Frontal cortex (tissue), 4 donors: Measurements from ENCODE around the gene IGF1R. TPM values are rescaled to one million over a fixed set of nuclear protein-coding genes. Genes with fewer than 3 reads are reported as not detected.

Experiments
- DNase-seq, 2 donors: peaks; one replicate each; pipeline ENCODE4 v3.0.0; 2012; ENCODE audit warnings: low spot score in 2 of 2
- FAIRE-seq: peaks from 2 replicates; lab custom pipeline; 2012; peaks lifted over from hg19 to GRCh38; lab: Jason Lieb, UNC
- total RNA-seq: library from RNA; depleted of rRNA; stranded (reverse); fragments of >200 nt; gene quantifications from one replicate; pipeline ENCODE4 v1.2.3, GENCODE V29; 2014
- donor health status: control.
- donor health status: control.
- donor health status: control.

Gene IGF1R
- total RNA-seq, 1 donor from 2014 or later = 28.1 TPM

DNA sequence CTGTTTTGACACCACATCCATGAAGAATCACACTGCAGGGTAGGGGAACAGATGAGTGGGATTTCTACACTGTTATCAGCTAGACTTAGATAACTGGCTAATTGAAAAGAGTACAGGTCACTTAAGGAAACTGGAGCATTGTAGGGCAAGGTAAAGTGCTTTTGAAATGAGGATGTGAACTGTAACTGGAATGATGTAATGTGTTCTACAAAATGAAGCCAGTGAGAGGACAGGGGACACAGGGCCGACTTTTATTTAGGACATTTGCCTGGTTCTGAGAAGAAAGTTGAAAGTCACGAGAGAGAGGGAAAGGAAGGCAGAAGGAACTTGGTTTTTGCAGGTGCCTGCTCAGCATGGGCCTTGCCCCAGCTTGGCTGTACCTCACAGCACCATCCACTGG, 50.5 kb downstream of the IGF1R start:
- FAIRE-seq = no peak

DNA sequence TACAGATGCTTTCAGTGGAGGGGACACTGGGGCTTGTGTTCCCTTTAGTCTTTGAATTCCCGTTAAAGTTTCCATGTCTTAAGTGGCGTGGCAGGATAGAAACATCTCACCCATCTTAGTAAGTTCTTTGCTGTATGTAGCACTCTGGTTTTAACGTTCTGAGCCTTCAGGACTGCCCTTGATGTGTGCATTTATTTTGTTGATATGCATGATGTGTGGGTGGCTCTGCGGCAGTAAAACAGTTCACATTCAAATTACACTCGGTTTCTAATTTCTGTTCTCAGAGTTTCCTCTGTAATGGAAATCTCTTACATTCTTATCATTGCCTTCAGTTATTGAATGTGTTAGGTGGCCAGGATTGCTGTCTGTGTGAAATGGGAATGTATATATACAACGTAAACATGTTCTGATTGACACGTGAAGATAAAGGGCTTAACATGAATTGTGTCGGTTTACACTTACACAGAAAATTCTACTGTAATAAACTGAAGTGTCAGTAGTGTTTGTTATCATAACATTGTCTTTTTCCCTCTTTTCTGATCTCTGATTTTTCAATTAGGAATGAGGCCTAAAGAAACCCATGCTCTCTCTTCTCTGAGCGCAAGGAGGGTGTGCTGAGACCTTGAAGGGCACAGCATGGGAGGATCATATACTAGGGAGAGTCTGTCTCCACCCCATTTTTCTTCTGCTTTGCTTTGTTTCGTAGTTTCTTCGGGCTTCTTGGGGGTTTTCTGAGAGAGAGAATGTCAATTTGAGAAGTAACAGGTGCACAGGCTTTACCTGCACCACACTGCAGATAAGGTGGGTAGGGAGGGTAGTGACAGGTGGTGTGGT, 51.5 kb downstream of the IGF1R start:
- FAIRE-seq = no peak
- no peak for DNase-seq

More for the DNA sequence above, 50.5 kb downstream of the IGF1R start:
- DNase-seq = no peak

DNA sequence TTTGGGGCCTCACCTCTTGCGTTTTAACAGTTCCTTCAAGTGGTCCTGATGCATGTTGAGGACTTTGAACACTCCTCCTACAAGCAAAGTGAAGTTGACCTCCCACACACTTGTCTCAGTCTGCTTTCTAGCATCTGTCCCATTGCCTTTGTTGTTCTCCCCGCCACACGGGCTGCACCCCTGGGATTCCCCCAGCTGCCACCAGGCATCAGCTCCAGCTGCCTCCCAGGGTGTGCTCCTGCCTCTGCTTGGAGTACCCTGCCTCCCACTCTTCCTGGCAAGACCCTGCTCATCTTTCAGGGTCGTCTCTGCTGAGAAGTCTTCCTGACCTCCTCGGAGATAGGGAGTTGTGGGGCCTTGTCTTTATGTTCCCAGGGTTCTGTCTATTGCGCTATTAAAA, 52.2 kb downstream of the IGF1R start:
- FAIRE-seq (no peak), DNase-seq (no peak)

DNA sequence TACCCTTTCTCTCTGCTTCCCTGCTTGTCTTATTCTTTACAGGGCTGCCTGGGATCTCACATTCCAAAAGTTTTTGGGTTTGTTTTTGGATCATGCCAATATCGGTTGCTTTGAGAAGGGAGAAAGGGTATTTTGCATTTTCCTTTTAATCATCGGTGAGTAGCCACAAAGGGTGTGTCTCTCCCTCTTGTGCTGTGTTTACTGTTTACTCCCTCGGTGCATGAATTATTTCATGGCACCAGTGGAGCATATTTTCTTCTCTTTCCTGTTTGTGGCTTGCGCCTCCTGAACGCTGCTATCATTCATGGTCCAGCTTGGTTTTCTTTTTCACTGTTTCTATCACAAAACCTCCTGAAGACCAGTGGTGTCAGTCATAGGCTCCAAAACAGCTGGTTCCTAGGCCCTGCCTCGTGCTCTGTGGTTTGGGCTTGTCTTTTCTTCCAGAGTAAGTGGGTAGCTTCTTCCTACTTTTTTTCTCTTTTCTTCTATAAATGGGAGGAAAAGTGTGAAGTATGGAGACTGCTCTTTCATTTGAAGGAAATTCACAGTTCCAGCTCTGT, 54.9 kb downstream of the IGF1R start:
- no peak for FAIRE-seq
- DNase-seq = no peak

DNA sequence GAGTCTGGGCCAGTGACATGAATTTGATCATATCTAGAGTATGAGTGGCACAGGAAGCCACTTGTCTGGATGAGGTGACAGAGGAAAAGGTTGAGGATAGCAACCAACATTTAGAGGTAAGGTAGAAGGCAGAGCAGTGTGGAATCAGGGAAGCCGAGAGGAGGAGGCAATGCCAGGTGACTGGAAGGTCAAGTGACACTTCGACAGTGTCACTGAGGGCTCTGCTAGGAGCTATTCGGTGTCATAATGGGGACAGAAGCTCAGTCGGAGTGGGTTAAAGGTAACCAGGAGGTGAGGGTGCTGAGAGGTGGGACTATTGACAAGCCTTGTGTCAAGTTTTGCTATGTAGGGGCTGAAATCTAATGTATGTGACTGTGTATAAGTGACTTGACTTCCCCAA, 56.7 kb downstream of the IGF1R start:
- DNase-seq (no peak), FAIRE-seq (no peak)

DNA sequence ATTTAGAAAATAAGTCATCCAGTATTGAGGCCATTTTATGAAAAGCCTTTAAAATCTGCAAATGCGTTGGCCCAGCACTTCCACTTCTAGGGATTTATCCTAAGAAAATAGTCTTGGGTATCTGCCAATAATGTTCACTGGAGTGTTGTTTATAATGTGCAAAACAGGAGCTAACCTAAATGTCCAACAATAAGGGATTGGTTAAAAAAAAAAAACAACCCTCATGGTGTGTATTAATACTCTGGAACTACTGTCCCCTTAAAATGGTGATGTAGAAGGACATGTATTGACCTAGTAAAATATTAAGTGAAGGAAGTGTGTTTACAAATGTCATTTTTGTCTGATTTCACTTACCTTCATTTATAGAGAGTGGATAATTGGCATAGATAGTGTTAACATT, 58.0 kb downstream of the IGF1R start:
- DNase-seq (no peak), FAIRE-seq (no peak)

DNA sequence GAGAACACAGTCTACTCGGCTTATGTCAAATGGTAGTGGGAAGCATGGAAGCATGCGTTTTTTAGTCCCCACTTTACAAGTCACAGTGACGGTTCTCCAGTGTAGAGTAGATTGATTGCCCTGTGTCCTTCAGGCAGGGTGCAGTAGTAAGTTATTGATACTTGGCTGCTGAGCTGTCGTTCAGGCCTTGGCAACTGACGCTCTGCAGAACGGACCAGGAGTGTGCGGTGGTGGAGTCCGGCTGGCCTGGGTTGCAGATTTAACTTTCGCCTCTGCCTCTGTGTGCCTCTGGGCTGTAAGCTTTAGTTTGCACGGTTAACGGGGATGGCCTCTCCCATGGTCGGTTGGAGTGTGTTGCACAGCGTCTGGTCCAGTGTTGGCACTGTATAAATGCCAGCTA, 58.6 kb downstream of the IGF1R start:
- no peak for FAIRE-seq

DNA sequence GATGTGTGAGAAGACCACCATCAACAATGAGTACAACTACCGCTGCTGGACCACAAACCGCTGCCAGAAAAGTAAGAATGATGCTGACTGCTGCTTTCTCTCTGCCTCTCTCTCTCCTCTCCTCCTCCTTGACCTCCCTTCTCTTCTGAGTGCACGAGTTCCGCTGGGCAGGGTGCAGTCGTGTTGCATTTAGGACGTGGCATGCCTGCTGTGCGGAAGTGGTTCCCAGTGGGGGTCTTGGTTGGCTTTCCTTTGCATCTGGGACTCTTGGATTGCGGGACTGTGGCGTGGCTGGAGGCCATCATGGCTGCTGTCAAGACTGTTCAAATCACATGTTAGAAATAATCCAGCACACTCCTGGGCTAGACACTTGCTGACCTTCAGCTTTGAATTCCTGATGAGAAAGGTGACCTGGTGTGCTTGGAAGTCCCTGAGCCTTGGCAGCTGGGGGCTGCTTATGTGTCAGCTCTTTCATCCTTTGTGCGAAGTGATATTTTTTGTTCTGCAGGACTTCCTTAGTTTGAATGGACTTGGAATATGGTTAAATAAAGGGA, 59.8 kb downstream of the IGF1R start:
- DNase-seq (no peak), FAIRE-seq (no peak)

More for the DNA sequence above, 58.6 kb downstream of the IGF1R start:
- DNase-seq = no peak

DNA sequence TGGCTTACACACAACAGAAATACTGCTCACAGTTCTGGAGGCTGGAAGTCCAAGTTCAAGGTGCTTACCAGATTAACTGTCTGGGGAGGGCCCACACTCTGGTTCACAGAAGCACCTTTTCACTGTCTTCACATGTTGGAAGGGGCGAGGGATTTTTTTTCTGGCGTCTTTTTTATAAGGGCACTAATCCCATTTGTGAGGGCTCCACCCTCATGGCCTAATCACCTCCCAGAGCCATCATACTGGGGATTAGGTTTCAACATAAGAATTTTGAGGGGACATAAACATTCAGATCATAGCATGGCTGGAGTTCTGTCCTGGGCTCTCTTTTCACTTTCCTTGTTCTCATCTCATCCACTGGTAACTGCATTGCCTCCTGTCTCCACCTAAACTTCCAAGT, 63.5 kb downstream of the IGF1R start:
- DNase-seq (no peak), FAIRE-seq (no peak)

DNA sequence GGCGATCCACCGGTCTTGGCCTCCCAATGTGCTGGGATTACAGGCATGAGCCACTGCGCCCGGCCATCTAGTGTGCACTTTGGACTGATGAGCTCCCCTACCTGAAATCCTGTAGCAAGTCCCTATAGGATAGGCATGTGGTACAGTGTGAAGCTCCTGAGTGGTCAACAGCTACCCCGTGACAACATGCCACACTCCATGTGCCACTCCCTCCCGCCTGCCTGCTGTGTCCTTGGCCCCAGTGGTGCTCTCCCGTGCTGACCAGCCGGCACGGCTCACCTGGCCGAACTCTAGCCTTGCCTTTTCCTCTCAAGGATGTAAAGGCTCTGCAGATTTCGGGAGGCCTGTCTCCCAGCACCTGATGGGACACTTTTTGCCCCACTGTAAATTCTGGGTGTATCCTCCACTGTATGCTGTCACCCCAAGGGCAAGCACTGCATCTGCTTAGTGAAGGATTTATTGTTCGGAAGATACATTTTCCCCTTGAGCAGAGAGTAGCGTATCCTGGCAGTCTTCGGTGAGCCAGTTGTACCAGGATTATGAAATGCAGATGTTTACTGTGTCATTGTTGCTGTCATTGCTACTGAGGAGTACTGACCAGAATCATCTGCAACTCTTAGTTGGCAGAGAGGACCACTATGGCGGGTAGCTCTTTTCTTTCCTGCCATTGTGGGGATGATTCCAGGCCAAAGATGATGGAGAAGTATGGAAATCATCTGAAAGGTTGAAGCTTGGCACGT, 64.7 kb downstream of the IGF1R start:
- DNase-seq (no peak), FAIRE-seq (no peak)

DNA sequence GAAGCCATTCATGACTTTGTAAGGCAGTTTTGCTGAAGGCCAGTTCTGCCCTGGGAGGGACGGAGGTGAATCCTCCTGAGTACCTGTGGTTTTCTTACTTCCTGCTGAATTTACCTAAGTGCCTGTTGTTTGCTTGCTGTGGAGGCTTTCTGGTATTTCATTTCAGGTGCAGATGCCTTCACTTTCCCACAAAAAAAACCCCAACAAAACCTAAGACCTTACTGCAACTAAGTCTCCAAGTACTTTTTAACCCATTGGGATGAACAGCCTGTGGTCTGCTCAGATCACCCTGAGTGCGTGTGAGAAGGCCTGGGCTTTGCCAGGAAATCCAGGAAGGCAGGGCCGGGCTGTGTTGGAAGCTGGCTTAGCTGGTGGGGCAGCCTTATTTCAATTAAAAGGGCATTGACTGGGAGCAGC, 65.3 kb downstream of the IGF1R start:
- FAIRE-seq = no peak
- no peak for DNase-seq

DNA sequence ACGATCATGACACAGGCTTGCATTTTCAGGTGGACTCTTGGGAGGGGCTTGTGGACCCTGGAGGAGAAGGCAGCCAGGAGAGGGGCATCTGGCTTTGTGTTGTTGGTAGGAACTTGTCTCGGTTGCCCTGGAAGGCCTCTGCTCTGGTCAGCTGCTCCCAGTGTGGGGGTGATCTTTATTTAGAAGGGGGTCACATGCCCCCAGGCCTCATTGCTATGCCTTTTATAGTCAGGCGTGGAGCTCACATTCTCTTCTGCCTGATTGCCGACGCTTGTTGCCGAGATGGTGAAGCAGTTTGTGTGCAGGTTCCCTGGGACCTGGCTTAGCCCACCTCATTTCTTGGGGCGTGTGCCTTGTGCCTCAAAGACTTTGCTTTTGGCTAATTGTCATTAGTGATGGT, 66.6 kb downstream of the IGF1R start:
- no peak for FAIRE-seq
- no peak for DNase-seq

DNA sequence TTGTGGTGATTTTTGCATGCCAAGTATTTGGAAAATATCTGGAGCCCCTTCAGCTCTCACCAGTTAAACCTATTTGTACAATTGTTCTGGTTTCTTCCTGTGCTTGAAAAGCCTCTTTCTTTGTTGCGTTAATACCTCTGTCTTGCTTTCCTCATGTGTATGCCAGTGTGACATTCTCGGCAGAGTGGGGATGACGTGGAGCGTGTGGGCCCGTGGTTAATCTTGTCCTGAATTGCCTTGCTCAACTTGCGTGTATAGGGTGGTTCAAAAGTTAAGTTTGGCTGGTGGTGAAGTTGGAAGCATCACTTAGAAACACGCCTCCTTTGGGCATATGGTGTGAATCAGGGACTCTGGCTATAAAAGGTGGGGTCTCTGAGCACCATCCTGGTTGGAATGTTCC, 67.1 kb downstream of the IGF1R start:
- DNase-seq (no peak), FAIRE-seq (no peak)

DNA sequence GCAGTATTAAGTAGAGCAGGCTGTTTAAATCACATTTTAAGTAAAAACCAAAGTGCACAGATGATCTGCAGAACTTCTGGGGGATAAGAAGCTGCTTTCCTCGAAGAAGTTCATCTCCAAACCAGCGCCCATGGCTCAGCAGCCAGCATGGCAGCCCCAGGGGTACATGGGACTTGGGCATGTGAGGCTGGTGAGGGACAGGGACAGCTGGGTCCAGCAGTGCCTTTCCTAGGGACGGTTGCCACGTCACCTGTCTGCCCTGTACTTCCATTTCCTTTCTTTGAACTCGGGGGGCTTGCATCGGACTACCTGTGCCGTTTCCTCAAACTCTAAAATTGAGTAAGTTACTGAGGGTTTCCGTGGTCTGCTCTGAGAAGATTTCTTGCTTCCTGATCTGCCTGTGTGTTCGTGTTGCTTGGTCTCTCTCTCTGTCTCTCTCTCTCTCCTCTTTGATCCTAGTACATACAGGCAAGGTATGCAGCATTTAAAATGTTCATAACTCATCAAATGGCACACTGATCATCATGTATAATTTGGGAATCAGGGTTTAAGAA, 67.6 kb downstream of the IGF1R start:
- FAIRE-seq (no peak), DNase-seq (no peak)

DNA sequence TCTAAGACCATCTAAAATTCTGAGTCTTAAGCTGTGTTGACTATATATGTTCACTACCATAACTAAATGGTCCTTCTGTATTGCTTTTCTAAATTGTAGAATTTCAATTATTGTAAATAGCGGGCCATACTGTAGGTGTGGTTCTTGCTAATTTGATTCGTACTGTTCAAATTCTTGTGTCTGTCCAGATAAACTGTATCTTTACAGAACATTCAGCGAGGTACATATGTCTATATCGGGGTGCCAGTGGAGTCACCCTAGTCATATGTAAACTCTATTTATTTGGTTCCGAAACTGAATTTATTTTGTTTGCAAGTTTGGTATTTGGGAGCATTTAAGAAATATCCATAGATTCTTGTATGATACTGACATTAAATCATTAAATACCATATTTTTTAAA, 69.0 kb downstream of the IGF1R start:
- DNase-seq (no peak), FAIRE-seq (no peak)

DNA sequence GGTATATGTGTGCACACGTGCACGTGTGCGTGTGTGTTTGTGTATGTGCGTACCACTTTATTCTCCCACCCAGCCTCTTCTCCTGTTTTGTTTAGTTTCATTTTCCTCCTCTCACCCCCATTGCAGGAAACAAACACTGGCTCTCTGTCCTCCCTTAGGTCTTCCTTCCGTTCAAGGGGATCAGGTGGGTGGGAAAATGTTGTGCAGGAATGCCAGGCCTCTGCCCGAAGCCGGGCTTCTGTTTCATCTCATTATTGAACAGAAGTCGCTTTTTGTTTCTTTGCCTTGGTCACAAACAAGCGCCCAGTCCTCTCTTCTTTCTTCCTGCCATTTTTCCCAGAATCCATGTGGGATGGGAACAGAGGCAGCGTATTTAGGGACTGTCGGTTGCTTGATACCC, 69.6 kb downstream of the IGF1R start:
- FAIRE-seq (no peak), DNase-seq (no peak)

DNA sequence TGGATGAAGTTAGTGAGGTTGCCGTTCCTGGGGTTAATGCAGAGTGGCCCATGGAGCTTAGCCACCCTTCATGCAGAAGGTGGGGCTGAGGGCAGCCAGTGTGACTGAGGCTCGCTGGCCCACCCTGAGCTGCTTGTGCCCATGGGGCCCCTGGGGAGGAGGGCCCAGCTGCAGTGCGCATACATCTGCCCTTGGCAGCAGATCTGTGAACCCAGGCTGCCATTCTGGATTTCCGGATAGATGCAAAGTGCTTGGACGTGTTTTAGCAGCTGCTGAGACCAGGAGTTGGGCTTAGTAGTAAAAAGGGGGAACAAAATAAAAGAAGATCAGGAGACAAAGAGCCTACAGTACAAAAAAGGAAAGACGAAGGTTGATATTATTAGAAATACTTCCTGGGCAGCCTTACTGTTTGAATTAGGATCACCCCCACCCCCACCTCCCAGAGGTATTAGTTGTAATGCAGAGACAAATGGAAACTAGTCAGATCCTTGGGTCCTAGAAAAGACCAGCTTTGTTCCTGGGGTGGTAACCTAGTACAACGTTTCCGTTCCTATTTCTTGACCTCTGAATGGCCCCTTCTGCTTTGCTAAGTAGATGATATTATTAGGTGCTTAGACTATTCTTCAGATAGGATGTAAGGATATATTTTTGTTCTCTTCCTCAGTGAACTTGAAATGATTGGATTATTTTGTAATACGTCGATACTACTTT, 70.2 kb downstream of the IGF1R start:
- DNase-seq (no peak), FAIRE-seq (no peak)

DNA sequence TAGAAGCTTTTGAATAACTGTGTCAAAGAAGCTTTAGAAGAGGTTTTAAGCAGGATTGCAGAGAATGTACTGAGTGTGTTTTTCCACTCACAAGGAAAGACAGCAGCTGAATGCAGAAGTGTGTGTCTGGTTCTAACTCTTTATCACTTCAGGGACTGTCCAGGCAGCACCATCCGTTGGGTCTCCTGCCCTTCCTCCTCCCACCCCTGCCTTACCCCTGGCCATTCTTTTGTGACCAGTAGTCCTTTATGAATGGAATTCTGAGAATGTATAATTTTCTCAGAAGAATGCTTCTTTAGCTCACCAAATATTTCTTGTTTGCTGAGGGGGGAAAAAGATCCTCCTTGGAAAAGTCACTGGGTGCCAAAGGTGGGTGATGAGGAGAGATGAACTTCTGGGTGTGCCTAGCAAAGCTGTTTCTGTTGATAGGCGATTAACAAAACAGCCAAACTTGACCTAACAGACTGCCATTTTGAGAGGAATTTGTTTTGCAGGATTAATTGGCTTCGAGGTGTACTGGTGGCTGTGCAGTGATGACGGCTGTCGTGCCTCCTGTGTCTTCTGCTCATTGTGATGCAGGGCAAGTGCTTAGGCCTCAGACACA, 70.9 kb downstream of the IGF1R start:
- no peak for FAIRE-seq

DNA sequence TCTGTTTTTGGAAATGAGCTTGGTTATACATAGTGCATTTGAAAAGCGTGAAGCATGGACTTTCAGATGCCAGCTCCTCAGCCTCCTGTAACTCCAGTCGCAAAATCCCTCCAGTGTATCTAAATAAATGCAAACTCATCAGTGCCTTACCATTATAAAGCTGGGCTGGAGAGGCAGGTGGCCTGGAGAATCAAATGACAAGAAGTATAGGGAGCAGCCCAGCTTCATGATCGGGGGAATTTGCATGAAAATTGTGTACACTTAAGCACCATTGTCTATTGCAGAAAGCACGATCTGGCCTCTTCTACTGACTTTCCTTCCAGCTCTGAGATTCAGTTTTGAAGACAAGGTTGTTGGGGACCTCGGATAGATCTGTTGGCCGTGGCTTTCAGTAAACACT, 71.7 kb downstream of the IGF1R start:
- FAIRE-seq (no peak), DNase-seq (no peak)

More for the DNA sequence above, 70.9 kb downstream of the IGF1R start:
- no peak for DNase-seq
